ENCODE results near the gene MED20.

GRCh38 chr6:41877051-41877680 lies 43.8 kb downstream of the MED20 start:
- TF ChIP-seq CEBPB (IDR thresholded peaks at IDR 0.05; ENCODE audit: low read depth, low read length) (no peak), SRF (IDR thresholded peaks at IDR 0.05; ENCODE audit: low read depth, low read length) (no peak), CTCF (IDR thresholded peaks at IDR 0.05; ENCODE audit: control extremely low read depth in 1 of 3, insufficient read depth in 1 of 3, low read depth in 1 of 3, low read length in 3 of 3) (no peak), MAFK (IDR thresholded peaks at IDR 0.05; ENCODE audit: low read depth, low read length) (no peak), POLR2A (IDR thresholded peaks at IDR 0.05; ENCODE audit: control extremely low read depth in 1 of 2, low read depth in 2 of 2, low read length in 2 of 2) (no peak), YY1 (IDR thresholded peaks at IDR 0.05; ENCODE audit: low read depth, low read length) (no peak), HDAC6 (IDR thresholded peaks at IDR 0.05; ENCODE audit: low read depth, low read length) (no peak), SP1 (IDR thresholded peaks at IDR 0.05; ENCODE audit: low read depth, low read length) (no peak), POLR2AphosphoS5 (IDR thresholded peaks at IDR 0.05; ENCODE audit: low read depth, low read length) (no peak)
